ENCODE results near the gene ZMPSTE24.

ZMPSTE24 gene

DNA sequence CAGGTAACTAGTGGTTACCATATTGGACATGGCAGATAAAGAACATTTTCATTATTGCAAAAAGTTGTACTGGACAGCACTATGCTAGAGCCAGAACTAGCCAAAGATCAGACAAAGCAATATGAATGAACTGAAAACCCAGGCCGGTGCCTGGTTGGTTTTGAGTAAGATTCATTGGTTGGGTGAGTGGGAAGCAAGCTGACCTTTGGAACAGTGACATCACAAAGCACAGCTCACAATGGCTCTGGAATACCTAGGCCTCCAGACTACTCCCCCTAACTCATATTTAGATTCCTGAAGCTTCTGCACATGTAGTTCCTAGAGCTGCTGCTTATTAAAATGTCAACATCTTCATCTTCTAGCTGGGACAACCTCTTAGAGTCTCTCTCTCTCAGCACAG lies 10.4 kb upstream of the ZMPSTE24 start, which contains the start of gene TMCO2:
Gene TMCO2, plus strand, starts transcription at position 283 of the 400 bp plus-strand sequence. Its CDS starts 57 bp downstream, at position 340.
- TF ChIP-seq, protein P1, sequence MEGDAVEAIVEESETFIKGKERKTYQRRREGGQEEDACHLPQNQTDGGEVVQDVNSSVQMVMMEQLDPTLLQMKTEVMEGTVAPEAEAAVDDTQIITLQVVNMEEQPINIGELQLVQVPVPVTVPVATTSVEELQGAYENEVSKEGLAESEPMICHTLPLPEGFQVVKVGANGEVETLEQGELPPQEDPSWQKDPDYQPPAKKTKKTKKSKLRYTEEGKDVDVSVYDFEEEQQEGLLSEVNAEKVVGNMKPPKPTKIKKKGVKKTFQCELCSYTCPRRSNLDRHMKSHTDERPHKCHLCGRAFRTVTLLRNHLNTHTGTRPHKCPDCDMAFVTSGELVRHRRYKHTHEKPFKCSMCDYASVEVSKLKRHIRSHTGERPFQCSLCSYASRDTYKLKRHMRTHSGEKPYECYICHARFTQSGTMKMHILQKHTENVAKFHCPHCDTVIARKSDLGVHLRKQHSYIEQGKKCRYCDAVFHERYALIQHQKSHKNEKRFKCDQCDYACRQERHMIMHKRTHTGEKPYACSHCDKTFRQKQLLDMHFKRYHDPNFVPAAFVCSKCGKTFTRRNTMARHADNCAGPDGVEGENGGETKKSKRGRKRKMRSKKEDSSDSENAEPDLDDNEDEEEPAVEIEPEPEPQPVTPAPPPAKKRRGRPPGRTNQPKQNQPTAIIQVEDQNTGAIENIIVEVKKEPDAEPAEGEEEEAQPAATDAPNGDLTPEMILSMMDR (IDR thresholded peaks at IDR 0.05; ENCODE audit: low read depth, low read length, missing control alignments), result no peak
- DNase-seq (ENCODE audit: extremely low read depth, low read depth), result no peak
- no peak within 1 kb of the TSS for H3K4me3 ChIP-seq (replicated peaks; ENCODE audit: low read depth, low read length)

DNA sequence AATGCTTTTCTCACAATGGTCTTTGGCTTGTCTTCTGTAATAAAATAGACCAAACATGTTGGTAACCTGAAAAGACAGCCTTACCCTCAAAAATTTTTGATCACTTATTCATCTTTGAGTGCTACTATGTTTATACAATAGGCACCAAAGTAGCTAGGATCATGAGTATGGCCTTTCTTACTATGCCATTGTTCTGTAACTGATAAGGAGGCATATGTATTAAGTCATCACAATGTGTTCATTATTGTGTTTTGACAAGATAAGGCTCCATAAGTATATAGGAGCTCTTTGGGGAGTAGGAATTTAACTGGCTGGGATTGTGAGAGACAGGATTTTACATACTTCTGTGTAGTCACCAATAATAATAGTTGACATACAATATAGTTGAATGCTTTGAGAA lies 9.6 kb upstream of the ZMPSTE24 start:
- no peak overlapping the region for H3K4me3 ChIP-seq (replicated peaks; ENCODE audit: low read depth, low read length)
- TF ChIP-seq, protein P1 (IDR thresholded peaks at IDR 0.05; ENCODE audit: low read depth, low read length, missing control alignments), result no peak
- DNase-seq (ENCODE audit: extremely low read depth, low read depth), result no peak

DNA sequence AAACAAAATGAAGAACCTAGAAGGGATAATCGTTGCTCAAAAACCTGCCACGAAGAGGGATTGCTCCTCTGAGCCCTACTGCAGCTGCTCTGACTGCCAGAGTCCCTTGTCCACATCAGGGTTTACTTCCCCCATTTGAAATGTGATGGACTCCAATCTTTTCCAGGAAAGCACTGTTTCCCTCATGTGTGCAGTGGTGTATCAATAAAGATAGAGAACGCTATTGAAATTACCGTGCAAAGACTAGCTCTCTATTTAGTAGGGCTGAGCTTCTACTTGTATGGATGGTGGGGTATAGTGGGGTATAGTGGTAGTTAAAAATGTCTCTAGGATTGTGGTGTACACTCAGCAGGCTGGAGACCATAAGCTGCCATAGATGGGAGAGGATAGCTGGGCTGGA lies 6.6 kb upstream of the ZMPSTE24 start:
- H3K4me3 ChIP-seq (replicated peaks; ENCODE audit: low read depth, low read length), result no peak overlapping the region
- no peak for DNase-seq (ENCODE audit: extremely low read depth, low read depth)
- TF ChIP-seq, protein P1 (IDR thresholded peaks at IDR 0.05; ENCODE audit: low read depth, low read length, missing control alignments), result no peak

DNA sequence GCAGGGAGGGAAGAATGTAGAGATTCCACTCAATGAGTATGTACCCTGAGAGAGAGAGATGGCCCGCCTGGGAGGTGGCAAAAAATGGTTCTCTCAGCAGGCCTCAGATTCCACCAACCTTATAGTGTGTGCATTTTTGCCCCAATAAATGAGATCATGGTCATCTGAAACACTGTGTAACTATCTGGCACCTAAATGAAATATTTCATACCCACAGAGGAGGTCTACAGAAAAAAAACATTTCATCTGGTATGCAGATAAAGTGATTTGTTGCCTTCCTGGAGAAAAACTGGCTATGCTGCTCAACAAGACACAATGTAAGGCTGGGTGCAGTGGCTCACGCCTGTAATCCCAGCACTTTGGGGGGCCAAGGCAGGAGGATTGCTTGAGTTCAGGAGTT lies 5.4 kb upstream of the ZMPSTE24 start:
- H3K4me3 ChIP-seq (replicated peaks; ENCODE audit: low read depth, low read length), result no peak overlapping the region
- TF ChIP-seq, protein P1 (IDR thresholded peaks at IDR 0.05; ENCODE audit: low read depth, low read length, missing control alignments), result no peak
- no peak for DNase-seq (ENCODE audit: extremely low read depth, low read depth)

DNA sequence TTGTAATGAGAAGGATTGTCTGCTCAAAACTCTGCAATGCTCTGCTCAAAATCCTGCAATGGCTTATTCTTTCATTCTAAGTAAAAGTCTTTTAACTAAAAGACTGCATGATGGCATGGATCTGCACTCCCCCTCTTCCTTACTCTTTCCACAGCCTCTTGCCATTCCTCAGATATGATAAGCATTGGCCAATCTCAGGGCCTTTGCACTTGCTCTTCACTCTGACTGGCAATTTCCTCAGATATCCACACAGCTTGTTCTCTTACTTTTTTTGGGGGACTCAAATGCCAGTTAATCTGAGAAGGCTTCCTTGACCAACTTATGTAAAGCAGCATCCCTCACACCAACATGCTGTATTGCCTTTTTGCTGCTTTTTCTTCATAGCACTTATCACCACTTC lies 2.8 kb upstream of the ZMPSTE24 start:
- no peak overlapping the region for H3K4me3 ChIP-seq (replicated peaks; ENCODE audit: low read depth, low read length)
- TF ChIP-seq, protein P1 (IDR thresholded peaks at IDR 0.05; ENCODE audit: low read depth, low read length, missing control alignments), result no peak
- DNase-seq (ENCODE audit: extremely low read depth, low read depth), result no peak

DNA sequence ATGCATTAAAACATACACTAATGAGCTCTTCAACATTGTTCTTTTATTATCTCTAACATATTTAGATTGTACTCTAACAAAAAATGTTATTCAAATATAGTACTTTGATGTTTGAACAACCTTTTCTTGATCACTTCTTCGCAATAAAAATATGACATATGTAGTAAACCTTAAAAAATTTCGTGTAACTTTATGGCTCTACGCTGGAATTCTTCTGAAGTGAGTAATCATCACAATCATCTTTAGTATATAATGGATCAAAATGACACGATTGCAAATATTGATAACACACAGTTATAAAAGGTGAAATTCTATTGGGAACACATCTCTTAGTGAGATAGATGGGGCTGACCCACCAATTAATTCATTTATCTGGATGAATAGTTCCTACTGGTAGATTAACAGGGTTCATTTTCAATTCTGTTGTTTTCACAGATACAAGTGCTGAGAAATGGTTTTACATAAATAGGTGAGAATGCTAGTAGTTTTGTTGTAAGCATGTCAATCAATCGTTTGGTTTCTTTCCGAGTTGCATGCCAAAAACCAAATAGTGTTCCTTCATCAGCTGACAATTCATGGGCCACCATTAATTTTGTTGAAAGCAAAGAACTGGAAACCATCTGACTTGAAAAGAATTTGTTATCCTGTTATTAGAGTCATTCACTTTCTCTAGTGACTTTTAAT lies 1.5 kb upstream of the ZMPSTE24 start:
- TF ChIP-seq, protein P1 (IDR thresholded peaks at IDR 0.05; ENCODE audit: low read depth, low read length, missing control alignments), result no peak
- no peak for DNase-seq (ENCODE audit: extremely low read depth, low read depth)
- peak overlapping the region; percentile 98 for H3K4me3 ChIP-seq (replicated peaks; ENCODE audit: low read depth, low read length)

DNA sequence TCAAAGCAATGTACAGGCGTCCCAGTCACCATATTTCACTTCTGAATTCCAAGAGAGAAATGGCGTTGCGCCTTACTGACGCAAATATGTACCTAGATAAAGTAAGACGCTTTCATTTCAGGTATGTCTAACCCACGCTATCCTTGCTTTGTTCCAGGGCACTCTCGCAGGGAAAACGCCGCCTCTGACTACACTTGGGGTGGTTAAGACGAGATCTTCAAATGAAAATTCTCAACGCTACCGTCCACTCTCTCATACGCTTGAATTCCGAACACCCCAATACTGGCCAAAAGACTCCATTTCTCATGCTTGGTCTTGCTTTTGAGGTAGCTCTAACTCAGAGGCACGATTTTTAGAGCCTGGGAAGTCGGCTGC lies 736 bp upstream of the ZMPSTE24 start:
- TF ChIP-seq, protein P1 (IDR thresholded peaks at IDR 0.05; ENCODE audit: low read depth, low read length, missing control alignments), result no peak
- no peak for DNase-seq (ENCODE audit: extremely low read depth, low read depth)
- H3K4me3 ChIP-seq (replicated peaks; ENCODE audit: low read depth, low read length), result peak overlapping the region; percentile 98
